A549 treated with dexamethasone at 1 μM for 4 hours (cell line): Measurements from ENCODE around the gene CA7. TPM values are rescaled to one million over a fixed set of nuclear protein-coding genes. Genes with fewer than 3 reads are reported as not detected.

Experiments
- total RNA-seq: library from RNA; stranded (reverse); fragments of 200-300 nt; extraction: Qiagen RNA extraction; gene quantifications from 5 replicates; pipeline ENCODE4 v1.2.3, GENCODE V29; 2022

The CA7 gene
- total RNA-seq = 0.08 TPM in 1 of 5 replicates, not detected in the others

DNA sequence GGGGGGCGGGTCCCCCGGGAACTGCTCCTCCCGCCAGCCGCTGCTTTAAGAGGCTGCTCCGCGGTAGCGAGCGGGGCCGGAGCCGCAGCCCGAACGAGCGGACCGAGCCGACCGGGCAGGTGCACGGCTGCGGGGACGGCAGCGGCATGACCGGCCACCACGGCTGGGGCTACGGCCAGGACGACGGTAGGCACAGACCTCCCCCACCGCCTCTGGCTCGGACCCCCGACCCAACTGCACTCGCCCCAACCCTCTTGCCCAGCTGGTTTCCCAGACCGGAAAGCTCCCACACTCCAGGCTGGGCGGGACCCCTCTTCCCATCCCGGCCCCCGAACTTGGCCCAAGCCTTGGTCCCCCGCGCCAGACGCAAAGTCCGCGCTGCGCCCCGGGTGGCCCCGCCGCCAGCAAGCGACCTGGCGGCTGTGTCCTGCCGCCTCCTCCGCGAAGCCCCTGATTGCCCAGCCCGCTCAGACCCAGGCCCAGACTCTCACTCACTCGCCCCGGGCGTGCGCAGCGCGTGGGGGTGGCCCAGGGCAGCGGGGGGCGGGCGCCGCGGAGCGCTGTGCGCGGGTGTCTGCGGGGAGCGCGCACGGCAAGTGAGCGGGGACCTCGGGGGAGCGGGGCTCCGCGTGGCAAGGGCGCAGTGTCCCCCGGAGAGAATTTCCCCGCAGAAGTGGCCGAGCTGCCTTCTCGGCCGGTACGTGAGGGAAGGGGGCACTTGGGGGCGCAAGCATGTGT, at the start of gene CA7:
CA7 (plus strand) TSS at position 73 of the 738 bp plus-strand sequence; CDS start at position 147, 74 bp downstream.

GRCh38 chr16:66801320-66802105, 42.7 kb upstream of the CA7 start, which contains the start of gene TERB1:
Gene TERB1, minus strand, starts transcription at chr16:66801584. Its CDS starts 4,786 bp downstream, at chr16:66796798.

GRCh38 chr16:66830422-66831404, 13.5 kb upstream of the CA7 start, which contains the start of gene NAE1:
Gene NAE1, minus strand, starts transcription at chr16:66830976. Its CDS starts 77 bp downstream, at chr16:66830899.

GRCh38 chr16:66880288-66881013, 36.2 kb downstream of the CA7 start, which contains the start of gene PDP2:
Gene PDP2, plus strand, starts transcription at chr16:66880515. Its CDS starts 3,770 bp downstream, at chr16:66884285.

Other genes starting within 250 kb of the CA7 start
- 92.9 to 113 TPM (median 102 TPM) in 5 replicates for gene CMTM3, start 239.7 kb upstream of the CA7 start, total RNA-seq
- gene CMTM4, start 147.7 kb upstream of the CA7 start, total RNA-seq = 23.2 to 39.8 TPM (median 36.7 TPM) in 5 replicates
- gene DYNC1LI2, start 92.8 kb upstream of the CA7 start, total RNA-seq = 41.5 to 57.9 TPM (median 49.8 TPM) in 5 replicates
- gene TERB1, start 42.8 kb upstream of the CA7 start, total RNA-seq = 0.05 to 0.08 TPM (median 0.07 TPM) in 3 of 5 replicates, not detected in the others
- gene NAE1, start 13.4 kb upstream of the CA7 start, total RNA-seq = 62.4 to 66.4 TPM (median 65.8 TPM) in 5 replicates
- gene PDP2, start 36.1 kb downstream of the CA7 start, total RNA-seq = 5.2 to 9.7 TPM (median 7.0 TPM) in 5 replicates
- gene CDH16, start 74.5 kb downstream of the CA7 start, total RNA-seq = 7.7 to 11.6 TPM (median 9.9 TPM) in 5 replicates
- gene RRAD, start 81.1 kb downstream of the CA7 start, total RNA-seq = 64.4 to 86.4 TPM (median 77.1 TPM) in 5 replicates
- 146 to 179 TPM (median 172 TPM) in 5 replicates for gene CIAO2B, start 90.0 kb downstream of the CA7 start, total RNA-seq
- gene CES2, start 91.1 kb downstream of the CA7 start, total RNA-seq = 31.4 to 42.9 TPM (median 38.4 TPM) in 5 replicates
- gene CES3, start 116.9 kb downstream of the CA7 start, total RNA-seq = 2.0 to 3.0 TPM (median 2.6 TPM) in 5 replicates
- gene CES4A, start 144.2 kb downstream of the CA7 start, total RNA-seq = 3.1 to 6.7 TPM (median 4.7 TPM) in 5 replicates
- 54.0 to 76.9 TPM (median 70.6 TPM) in 5 replicates for gene CBFB, start 184.7 kb downstream of the CA7 start, total RNA-seq